H1 (cell line): ENCODE data around the gene MOB3B. TPM values are rescaled to one million over a fixed set of nuclear protein-coding genes. Genes with fewer than 3 reads are reported as not detected.

Source experiments
- CTCF ChIA-PET: fragments of 300-600 bp; sonication (Branson Sonifier 250); formaldehyde crosslinking; loops from one replicate; lab custom pipeline; 2021; ENCODE audit not compliant: partially characterized antibody; lab: Charles Lee
- POLR2A ChIA-PET: fragments of 300-600 bp; sonication (Branson Sonifier 250); formaldehyde crosslinking; loops from one replicate; lab custom pipeline; 2021; ENCODE audit warnings: inconsistent platforms; ENCODE audit not compliant: partially characterized antibody; lab: Charles Lee
- DNase-seq, 2 experiments: peaks; one replicate each; pipeline versions ENCODE4 v3.0.0 to v3.0.0-alpha.2; 2010 to 2022; ENCODE audit warnings: low spot score in 2 of 2, low read depth in 1 of 2, mixed read lengths in 1 of 2
- FAIRE-seq: peaks from 2 replicates; lab custom pipeline; 2011; peaks lifted over from hg19 to GRCh38; lab: Jason Lieb, UNC
- H2AFZ ChIP-seq: 2 replicates; pipeline ENCODE4 v1.8.1; 2012; ENCODE audit warnings: low read length, inconsistent platforms
- H2AK5ac ChIP-seq: 2 replicates; pipeline ENCODE4 v1.6.1; 2013; ENCODE audit warnings: low read depth, low read length
- H2BK120ac ChIP-seq: replicated peaks from 2 replicates; pipeline ENCODE3; 2013; ENCODE audit warnings: low read depth, low read length, inconsistent platforms
- H2BK12ac ChIP-seq: 2 replicates; pipeline ENCODE4 v1.6.1; 2013; ENCODE audit warnings: low read depth, low read length
- H2BK15ac ChIP-seq: 2 replicates; pipeline ENCODE4 v1.6.1; 2013; ENCODE audit warnings: low read length
- H2BK20ac ChIP-seq: 2 replicates; pipeline ENCODE4 v1.6.1; 2013; ENCODE audit warnings: low read length
- H2BK5ac ChIP-seq: 2 replicates; pipeline ENCODE4 v1.6.1; 2013; ENCODE audit warnings: low read depth, low read length
- H3K14ac ChIP-seq: 2 replicates; pipeline ENCODE4 v1.6.1; 2013; ENCODE audit warnings: inconsistent platforms; ENCODE audit not compliant: insufficient read length
- H3K18ac ChIP-seq: 2 replicates; pipeline ENCODE4 v1.6.1; 2013; ENCODE audit warnings: low read length; ENCODE audit errors: extremely low read depth
- H3K23ac ChIP-seq: 2 replicates; pipeline ENCODE4 v1.6.1; 2013; ENCODE audit warnings: inconsistent platforms; ENCODE audit not compliant: insufficient read length
- H3K23me2 ChIP-seq: 2 replicates; pipeline ENCODE4 v1.6.1; 2013; ENCODE audit warnings: low read depth, low read length
- H3K27ac ChIP-seq: 2 replicates; pipeline ENCODE4 v1.6.1; 2011; ENCODE audit warnings: low read depth, low read length, inconsistent platforms
- H3K27me3 ChIP-seq, 4 experiments: replicated peaks in 1 of 4; 1 replicate in 1 of 4; 2 replicates in 3 of 4; pipeline versions ENCODE4 v1.6.1 to v1.8.1; 2011 to 2013; ENCODE audit warnings: low read length in 3 of 4, mild to moderate bottlenecking in 3 of 4, inconsistent platforms in 2 of 4, mixed read lengths in 2 of 4, moderate library complexity in 1 of 4; ENCODE audit not compliant: control insufficient read depth in 3 of 4, insufficient read depth in 3 of 4; ENCODE audit errors: extremely low read depth in 1 of 4
- H3K36me3 ChIP-seq, 4 experiments: 2 replicates each; pipeline versions ENCODE4 v1.6.1 to v1.8.1; 2011 to 2013; ENCODE audit warnings: mild to moderate bottlenecking in 4 of 4, low read length in 3 of 4, moderate library complexity in 2 of 4, control low read depth in 1 of 4, inconsistent platforms in 1 of 4; ENCODE audit not compliant: insufficient read depth in 4 of 4, control insufficient read depth in 2 of 4
- H3K4ac ChIP-seq: replicated peaks from 2 replicates; pipeline ENCODE3; 2013; ENCODE audit warnings: low read length, low read depth, mixed read lengths, inconsistent platforms; ENCODE audit not compliant: insufficient read length
- H3K4me1 ChIP-seq, 4 experiments: replicated peaks in 1 of 4; 1 replicate in 1 of 4; 2 replicates in 3 of 4; pipeline versions ENCODE4 v1.6.1 to v1.8.1; 2011 to 2013; ENCODE audit warnings: low read length in 3 of 4, inconsistent platforms in 2 of 4, mixed read lengths in 1 of 4; ENCODE audit not compliant: insufficient read depth in 4 of 4, control insufficient read depth in 3 of 4
- H3K4me2 ChIP-seq, 2 experiments: 2 replicates each; pipeline versions ENCODE4 v1.6.1 to v1.8.1; 2011 to 2013; ENCODE audit warnings: low read depth in 2 of 2, low read length in 2 of 2, control low read depth in 1 of 2, inconsistent platforms in 1 of 2, mild to moderate bottlenecking in 1 of 2; ENCODE audit not compliant: insufficient read depth in 1 of 2
- H3K4me3 ChIP-seq, 4 experiments: fragments of 200-600, 300-600 bp in 1 of 4; sonication (generic), shearing (Covaris generic), sonication (Bioruptor Twin) in 1 of 4; 2 replicates each; pipeline versions ENCODE4 v1.5.1 to v1.8.1; 2011 to 2016; ENCODE audit warnings: low read length in 4 of 4, low read depth in 3 of 4, control low read depth in 2 of 4, inconsistent platforms in 2 of 4, mild to moderate bottlenecking in 2 of 4, mixed read lengths in 1 of 4, moderate library complexity in 1 of 4; ENCODE audit not compliant: insufficient read depth in 2 of 4; ENCODE audit errors: extremely low read depth in 1 of 4
- H3K56ac ChIP-seq: replicated peaks from 2 replicates; pipeline ENCODE3; 2013; ENCODE audit warnings: low read depth, mild to moderate bottlenecking, mixed read lengths, low read length, inconsistent platforms; ENCODE audit not compliant: insufficient read length
- H3K79me1 ChIP-seq: 2 replicates; pipeline ENCODE4 v1.6.1; 2013; ENCODE audit warnings: low read depth, low read length, control low read depth
- H3K79me2 ChIP-seq, 2 experiments: 2 replicates each; pipeline versions ENCODE4 v1.6.1 to v1.8.1; 2012 to 2013; ENCODE audit warnings: low read length in 2 of 2, mild to moderate bottlenecking in 2 of 2, inconsistent platforms in 1 of 2; ENCODE audit not compliant: insufficient read depth in 2 of 2, control insufficient read depth in 1 of 2
- H3K9ac ChIP-seq, 4 experiments: replicated peaks in 1 of 4; 1 replicate in 1 of 4; 2 replicates in 3 of 4; pipeline versions ENCODE4 v1.6.1 to v1.8.1; 2011 to 2013; ENCODE audit warnings: low read depth in 3 of 4, low read length in 3 of 4, control low read depth in 2 of 4, mild to moderate bottlenecking in 2 of 4, moderate library complexity in 2 of 4, inconsistent platforms in 1 of 4; ENCODE audit errors: extremely low read depth in 1 of 4
- H3K9me3 ChIP-seq, 2 experiments: 2 replicates each; pipeline versions ENCODE4 v1.6.1 to v1.8.1; 2012 to 2013; ENCODE audit warnings: mild to moderate bottlenecking in 2 of 2, moderate library complexity in 2 of 2, control low read depth in 1 of 2, inconsistent platforms in 1 of 2, low read depth in 1 of 2, low read length in 1 of 2, mixed read lengths in 1 of 2; ENCODE audit not compliant: insufficient read depth in 2 of 2
- H4K20me1 ChIP-seq, 2 experiments: replicated peaks in 1 of 2; 2 replicates each; pipeline versions ENCODE3 to v1.8.1; 2011 to 2013; ENCODE audit warnings: inconsistent platforms in 2 of 2, low read length in 2 of 2, mild to moderate bottlenecking in 1 of 2; ENCODE audit not compliant: insufficient read depth in 2 of 2, control insufficient read depth in 1 of 2
- H4K5ac ChIP-seq: 2 replicates; pipeline ENCODE4 v1.6.1; 2013; ENCODE audit warnings: low read length, low read depth, mixed read lengths, inconsistent platforms; ENCODE audit not compliant: insufficient read length
- H4K8ac ChIP-seq: 2 replicates; pipeline ENCODE4 v1.8.0; 2013; ENCODE audit warnings: mild to moderate bottlenecking, moderate library complexity, low read length, inconsistent platforms; ENCODE audit not compliant: insufficient read depth; ENCODE audit errors: extremely low read depth
- H4K91ac ChIP-seq: replicated peaks from 2 replicates; pipeline ENCODE3; 2013; ENCODE audit warnings: low read length, mixed read lengths, inconsistent platforms; ENCODE audit not compliant: insufficient read length
- CBX8 ChIP-seq: fragments of 300-800, 300-1000 bp; sonication (generic); IDR thresholded peaks from 2 replicates; pipeline ENCODE4 v1.7.1; 2016; ENCODE audit warnings: low read depth, low read length, borderline replicate concordance
- JUND ChIP-seq: IDR thresholded peaks from 2 replicates; pipeline ENCODE4 v1.6.1; 2011; ENCODE audit warnings: mild to moderate bottlenecking, improper control_type of control experiment, low read length
- MAFK ChIP-seq: IDR thresholded peaks from 2 replicates; pipeline ENCODE4 v1.6.1; 2012; ENCODE audit warnings: low read depth, mild to moderate bottlenecking, improper control_type of control experiment, low read length
- PHF8 ChIP-seq: fragments of 200-600 bp; sonication (generic); conservative IDR thresholded peaks from 2 replicates; pipeline ENCODE4 v1.7.1; 2012; ENCODE audit warnings: low read depth, mild to moderate bottlenecking, inconsistent platforms, low read length, moderate library complexity
- RNF2 ChIP-seq: fragments of 200-900, 300-1000 bp; sonication (generic); IDR thresholded peaks from 2 replicates; pipeline ENCODE4 v1.7.1; 2016; ENCODE audit warnings: borderline replicate concordance, low read depth, mild to moderate bottlenecking, antibody characterized with exemption, low read length; ENCODE audit not compliant: poor library complexity, severe bottlenecking; ENCODE audit errors: missing control alignments
- SAP30 ChIP-seq: fragments of 300-600 bp; sonication (generic); IDR thresholded peaks from 2 replicates; pipeline ENCODE4 v1.7.1; 2012; ENCODE audit warnings: low read length, moderate library complexity, mild to moderate bottlenecking, inconsistent platforms; ENCODE audit not compliant: insufficient read depth, insufficient replicate concordance
- SP4 ChIP-seq: IDR thresholded peaks from 2 replicates; pipeline ENCODE4 v1.6.1; 2012; ENCODE audit warnings: low read length, inconsistent platforms
- WGBS, 2 experiments: shearing (Covaris generic) in 1 of 2; methylation state at CpG; one replicate each; pipeline versions ENCODE4 v1.1.6 to v1.1.7; 2013 to 2015; ENCODE audit warnings: low lambda C conversion rate in 2 of 2, mixed read lengths in 2 of 2, inconsistent platforms in 1 of 2, low coverage in 1 of 2, missing lambda C conversion rate in 1 of 2; ENCODE audit not compliant: insufficient replicate concordance in 2 of 2, insufficient coverage in 1 of 2, insufficient read length in 1 of 2; ENCODE audit errors: extremely low coverage in 1 of 2, missing lambda C conversion rate in 1 of 2; 5-methylcytosine and 5-hydroxymethylcytosine counted together
- polyA plus RNA-seq, 7 experiments: library from polyadenylated mRNA; depleted of rRNA in 3 of 7; stranded (reverse) in 5 of 7; unstranded in 2 of 7; fragments of >200 nt in 5 of 7; fragments of 200-250 nt in 2 of 7; gene quantifications; 1 replicate in 5 of 7; 2 replicates in 1 of 7; 4 replicates in 1 of 7; pipeline versions ENCODE4 v1.2.1 to v1.2.3, GENCODE V29; 2011 to 2013; ENCODE audit warnings: missing spikeins in 2 of 7, mixed read lengths in 2 of 7
- total RNA-seq: library from RNA; stranded (reverse); fragmentation: NEBNext Ultra II Directional; extraction: Animal tissue kit (Norgen Biotek cat#: 25700); gene quantifications from 2 replicates; pipeline ENCODE4 v1.2.1, GENCODE V29; 2021

Gene MOB3B
- total and polyA plus RNA-seq, 2 of the 8 experiments (the other 6 are each of a cell fraction or from before 2014, with no cell fraction given) = 12.7 to 16.1 TPM

DNA sequence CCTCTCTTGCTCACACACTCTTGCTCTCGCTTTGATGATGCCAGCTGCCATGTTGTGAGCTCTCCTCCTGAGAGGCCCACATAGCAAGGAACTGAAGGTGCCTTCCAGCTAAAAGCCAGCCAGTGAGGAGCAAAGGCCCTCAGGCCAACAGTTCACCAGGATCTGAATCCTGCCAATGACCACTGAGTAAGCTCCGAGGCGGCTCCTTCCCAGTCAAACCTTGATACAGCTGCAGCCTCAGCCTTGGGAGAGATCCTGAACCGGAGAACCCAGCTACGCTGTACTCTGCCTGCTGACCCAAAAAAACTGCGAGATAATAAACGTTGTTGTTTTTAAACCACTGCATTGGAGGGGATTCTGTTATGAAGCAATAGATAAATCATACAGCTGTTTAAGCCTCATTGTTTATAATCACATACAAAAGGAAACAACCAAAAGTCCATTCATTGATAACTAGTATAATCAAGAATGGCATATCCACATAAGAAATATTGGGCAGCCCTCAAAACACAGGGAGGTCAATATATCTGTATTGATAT lies 54.5 kb downstream of the MOB3B start:
- TF ChIP-seq RNF2 (no peak), SP4 (no peak), SAP30 (no peak), JUND (no peak), CBX8 (no peak), MAFK (no peak), PHF8 (no peak)
- H4K5ac ChIP-seq = no peak overlapping the region
- H2AFZ ChIP-seq = no peak overlapping the region
- H3K23ac ChIP-seq = no peak overlapping the region
- H4K20me1 ChIP-seq = no peaks in the 10 kb centered on the region
- no peak overlapping the region for H2BK5ac ChIP-seq
- no peak overlapping the region for H3K56ac ChIP-seq
- no peak for FAIRE-seq
- H3K36me3 ChIP-seq = peaks cover 0 to 3% (median 0%) of the 10 kb centered on the region in 4 experiments; a peak in 2 of 8 replicates
- no peak overlapping the region for H2AK5ac ChIP-seq
- DNase-seq = no peak
- H2BK20ac ChIP-seq = no peak overlapping the region
- H3K9ac ChIP-seq = no peak overlapping the region
- CTCF ChIA-PET = interaction anchor here (0.8 to 6.9 kb wide), 6 partner anchors 10 to 142 kb away, joined by 3 to 28 read pairs (median 4); no protein-coding TSS in a partner anchor
- no peak overlapping the region for H3K27ac ChIP-seq
- peaks cover 5 to 8% of the 10 kb centered on the region in 2 experiments for H3K9me3 ChIP-seq
- H4K91ac ChIP-seq = no peak overlapping the region
- no peak overlapping the region for H3K18ac ChIP-seq
- no peak overlapping the region for H3K4ac ChIP-seq
- no peak overlapping the region for H3K14ac ChIP-seq
- H3K27me3 ChIP-seq = no peaks in the 10 kb centered on the region
- no peaks in the 10 kb centered on the region for H3K23me2 ChIP-seq
- no peak overlapping the region for H3K4me2 ChIP-seq
- H3K4me1 ChIP-seq = peaks cover 0 to 13% (median 3%) of the 10 kb centered on the region in 4 experiments; a peak in 2 of 7 replicates
- no peak overlapping the region for H4K8ac ChIP-seq
- H2BK12ac ChIP-seq = no peak overlapping the region
- peaks cover 0 to 5% of the 10 kb centered on the region in 2 experiments; a peak in 1 of 4 replicates for H3K79me2 ChIP-seq
- H3K4me3 ChIP-seq = no peak overlapping the region
- 93% methylated on average over 7 of the region's 7 CpGs; no CpG with 5 or more reads in 1 of the 2 experiments for whole genome bisulfite sequencing, 2 experiments
- H2BK15ac ChIP-seq = no peak overlapping the region
- POLR2A ChIA-PET = no interaction called here
- no peak overlapping the region for H2BK120ac ChIP-seq
- H3K79me1 ChIP-seq = 0 out of 2 replicates have a peak, but pooled peaks cover 2% of the 10 kb centered on the region
